ENCODE results near the gene NR0B1. TPM values are rescaled to one million over a fixed set of nuclear protein-coding genes. Genes with fewer than 3 reads are reported as not detected.
A peak's percentile ranks its signal among the peaks of the same experiment; 100 is the strongest.

NR0B1 gene
- total and polyA plus RNA-seq, 2 experiments from 2014 or later, result 0.26 to 0.45 TPM

DNA sequence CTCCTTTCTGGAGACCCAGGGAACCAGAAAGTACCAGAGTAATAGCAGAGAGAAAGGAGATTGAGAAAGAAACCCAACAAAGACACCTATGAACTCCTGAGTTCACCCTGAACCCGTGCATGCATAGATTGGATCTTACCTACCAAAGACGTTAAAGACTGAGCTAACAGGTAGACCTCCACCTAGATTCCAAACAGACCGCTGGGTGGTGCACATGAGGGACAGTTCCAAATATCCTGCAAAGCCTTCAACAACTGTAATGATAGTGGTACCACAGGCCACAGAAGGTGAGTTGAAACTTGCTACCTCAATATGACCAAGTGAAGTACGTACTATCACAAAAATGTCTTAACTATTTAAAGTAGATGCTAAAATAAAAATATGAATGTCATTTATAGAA is 34.0 kb upstream of the NR0B1 start:
- Histone ChIP-seq H3K4me3 (no peak overlapping the region), H3K27ac (ENCODE audit: low read depth) (no peak overlapping the region), H3K79me2 (replicated peaks; ENCODE audit: insufficient read depth) (no peaks in the 10 kb centered on the region), H3K4me1 (ENCODE audit: insufficient read depth) (no peaks in the 10 kb centered on the region), H3K4me2 (no peak overlapping the region), H3F3A (replicated peaks; ENCODE audit: low read depth) (no peaks in the 10 kb centered on the region), H4K20me1 (replicated peaks; ENCODE audit: insufficient read depth) (no peaks in the 10 kb centered on the region), H3K9me2 (ENCODE audit: insufficient read depth) (no peaks in the 10 kb centered on the region), H2AFZ (no peak overlapping the region), H3K27me3 (ENCODE audit: insufficient read depth) (no peaks in the 10 kb centered on the region), H3K36me3 (ENCODE audit: insufficient read depth) (no peaks in the 10 kb centered on the region)
- no peaks in the 10 kb centered on the region for H3K27me3 Mint-ChIP-seq (ENCODE audit: insufficient read depth, low read depth, poor library complexity)
- TF ChIP-seq, protein P1, sequence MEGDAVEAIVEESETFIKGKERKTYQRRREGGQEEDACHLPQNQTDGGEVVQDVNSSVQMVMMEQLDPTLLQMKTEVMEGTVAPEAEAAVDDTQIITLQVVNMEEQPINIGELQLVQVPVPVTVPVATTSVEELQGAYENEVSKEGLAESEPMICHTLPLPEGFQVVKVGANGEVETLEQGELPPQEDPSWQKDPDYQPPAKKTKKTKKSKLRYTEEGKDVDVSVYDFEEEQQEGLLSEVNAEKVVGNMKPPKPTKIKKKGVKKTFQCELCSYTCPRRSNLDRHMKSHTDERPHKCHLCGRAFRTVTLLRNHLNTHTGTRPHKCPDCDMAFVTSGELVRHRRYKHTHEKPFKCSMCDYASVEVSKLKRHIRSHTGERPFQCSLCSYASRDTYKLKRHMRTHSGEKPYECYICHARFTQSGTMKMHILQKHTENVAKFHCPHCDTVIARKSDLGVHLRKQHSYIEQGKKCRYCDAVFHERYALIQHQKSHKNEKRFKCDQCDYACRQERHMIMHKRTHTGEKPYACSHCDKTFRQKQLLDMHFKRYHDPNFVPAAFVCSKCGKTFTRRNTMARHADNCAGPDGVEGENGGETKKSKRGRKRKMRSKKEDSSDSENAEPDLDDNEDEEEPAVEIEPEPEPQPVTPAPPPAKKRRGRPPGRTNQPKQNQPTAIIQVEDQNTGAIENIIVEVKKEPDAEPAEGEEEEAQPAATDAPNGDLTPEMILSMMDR (conservative IDR thresholded peaks at IDR 0.05; ENCODE audit: low read depth in 2 of 2), result peak in 1 of 2 experiments; percentile 46; a peak in 2 of 4 replicates
- no peak for TF ChIP-seq EZH2phosphoT487 (IDR thresholded peaks at IDR 0.05; ENCODE audit: unreplicated experiment)
- no peak overlapping the region for H3K27ac Mint-ChIP-seq
- DNase-seq (ENCODE audit: low spot score) (peak; percentile 27), ATAC-seq (no peak)
- no peaks in the 10 kb centered on the region for H3K4me1 Mint-ChIP-seq
- no peaks in the 10 kb centered on the region for H3K36me3 Mint-ChIP-seq (ENCODE audit: low read depth)
- no peak overlapping the region for H3K4me3 Mint-ChIP-seq
- H3K9me3 Mint-ChIP-seq, result peaks cover 2% of the 10 kb centered on the region; the same call in 1 of the 3 replicates

DNA sequence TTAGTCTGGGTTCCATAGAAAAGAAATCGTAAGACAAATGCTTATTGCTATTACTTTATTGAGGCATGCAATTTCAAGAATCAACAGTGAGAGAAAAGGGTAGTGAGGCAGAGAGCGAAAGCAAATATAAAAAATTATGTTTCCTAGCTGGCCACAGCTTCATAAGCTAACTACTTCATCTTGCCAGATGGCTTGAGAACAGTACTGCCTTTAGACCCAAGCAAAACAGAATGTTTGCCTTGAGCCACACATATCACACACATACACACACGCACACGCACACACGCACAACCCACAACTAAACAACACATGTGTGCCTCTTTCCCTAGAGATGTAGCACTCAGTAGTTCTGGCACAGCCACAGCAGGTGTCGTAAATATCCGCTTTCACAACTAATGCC is 31.6 kb upstream of the NR0B1 start:
- Histone ChIP-seq H3K4me2 (no peak overlapping the region), H3K4me1 (ENCODE audit: insufficient read depth) (no peaks in the 10 kb centered on the region), H3F3A (replicated peaks; ENCODE audit: low read depth) (no peaks in the 10 kb centered on the region), H2AFZ (no peak overlapping the region), H3K79me2 (replicated peaks; ENCODE audit: insufficient read depth) (no peaks in the 10 kb centered on the region), H3K36me3 (ENCODE audit: insufficient read depth) (no peaks in the 10 kb centered on the region), H3K4me3 (no peak overlapping the region), H3K27me3 (ENCODE audit: insufficient read depth) (no peaks in the 10 kb centered on the region), H3K27ac (ENCODE audit: low read depth) (no peak overlapping the region), H4K20me1 (replicated peaks; ENCODE audit: insufficient read depth) (no peaks in the 10 kb centered on the region), H3K9me2 (ENCODE audit: insufficient read depth) (no peaks in the 10 kb centered on the region)
- H3K4me3 Mint-ChIP-seq, result no peak overlapping the region
- peaks cover 2% of the 10 kb centered on the region; the same call in 1 of the 3 replicates for H3K9me3 Mint-ChIP-seq
- no peak for ATAC-seq
- no peak overlapping the region for H3K27ac Mint-ChIP-seq
- no peak for TF ChIP-seq STAT1 (IDR thresholded peaks at IDR 0.05; ENCODE audit: unreplicated experiment)
- TF ChIP-seq ZNF331 (CRISPR knock-in tag; IDR thresholded peaks at IDR 0.05; ENCODE audit: low read depth), result no peak
- TF ChIP-seq, protein P2, sequence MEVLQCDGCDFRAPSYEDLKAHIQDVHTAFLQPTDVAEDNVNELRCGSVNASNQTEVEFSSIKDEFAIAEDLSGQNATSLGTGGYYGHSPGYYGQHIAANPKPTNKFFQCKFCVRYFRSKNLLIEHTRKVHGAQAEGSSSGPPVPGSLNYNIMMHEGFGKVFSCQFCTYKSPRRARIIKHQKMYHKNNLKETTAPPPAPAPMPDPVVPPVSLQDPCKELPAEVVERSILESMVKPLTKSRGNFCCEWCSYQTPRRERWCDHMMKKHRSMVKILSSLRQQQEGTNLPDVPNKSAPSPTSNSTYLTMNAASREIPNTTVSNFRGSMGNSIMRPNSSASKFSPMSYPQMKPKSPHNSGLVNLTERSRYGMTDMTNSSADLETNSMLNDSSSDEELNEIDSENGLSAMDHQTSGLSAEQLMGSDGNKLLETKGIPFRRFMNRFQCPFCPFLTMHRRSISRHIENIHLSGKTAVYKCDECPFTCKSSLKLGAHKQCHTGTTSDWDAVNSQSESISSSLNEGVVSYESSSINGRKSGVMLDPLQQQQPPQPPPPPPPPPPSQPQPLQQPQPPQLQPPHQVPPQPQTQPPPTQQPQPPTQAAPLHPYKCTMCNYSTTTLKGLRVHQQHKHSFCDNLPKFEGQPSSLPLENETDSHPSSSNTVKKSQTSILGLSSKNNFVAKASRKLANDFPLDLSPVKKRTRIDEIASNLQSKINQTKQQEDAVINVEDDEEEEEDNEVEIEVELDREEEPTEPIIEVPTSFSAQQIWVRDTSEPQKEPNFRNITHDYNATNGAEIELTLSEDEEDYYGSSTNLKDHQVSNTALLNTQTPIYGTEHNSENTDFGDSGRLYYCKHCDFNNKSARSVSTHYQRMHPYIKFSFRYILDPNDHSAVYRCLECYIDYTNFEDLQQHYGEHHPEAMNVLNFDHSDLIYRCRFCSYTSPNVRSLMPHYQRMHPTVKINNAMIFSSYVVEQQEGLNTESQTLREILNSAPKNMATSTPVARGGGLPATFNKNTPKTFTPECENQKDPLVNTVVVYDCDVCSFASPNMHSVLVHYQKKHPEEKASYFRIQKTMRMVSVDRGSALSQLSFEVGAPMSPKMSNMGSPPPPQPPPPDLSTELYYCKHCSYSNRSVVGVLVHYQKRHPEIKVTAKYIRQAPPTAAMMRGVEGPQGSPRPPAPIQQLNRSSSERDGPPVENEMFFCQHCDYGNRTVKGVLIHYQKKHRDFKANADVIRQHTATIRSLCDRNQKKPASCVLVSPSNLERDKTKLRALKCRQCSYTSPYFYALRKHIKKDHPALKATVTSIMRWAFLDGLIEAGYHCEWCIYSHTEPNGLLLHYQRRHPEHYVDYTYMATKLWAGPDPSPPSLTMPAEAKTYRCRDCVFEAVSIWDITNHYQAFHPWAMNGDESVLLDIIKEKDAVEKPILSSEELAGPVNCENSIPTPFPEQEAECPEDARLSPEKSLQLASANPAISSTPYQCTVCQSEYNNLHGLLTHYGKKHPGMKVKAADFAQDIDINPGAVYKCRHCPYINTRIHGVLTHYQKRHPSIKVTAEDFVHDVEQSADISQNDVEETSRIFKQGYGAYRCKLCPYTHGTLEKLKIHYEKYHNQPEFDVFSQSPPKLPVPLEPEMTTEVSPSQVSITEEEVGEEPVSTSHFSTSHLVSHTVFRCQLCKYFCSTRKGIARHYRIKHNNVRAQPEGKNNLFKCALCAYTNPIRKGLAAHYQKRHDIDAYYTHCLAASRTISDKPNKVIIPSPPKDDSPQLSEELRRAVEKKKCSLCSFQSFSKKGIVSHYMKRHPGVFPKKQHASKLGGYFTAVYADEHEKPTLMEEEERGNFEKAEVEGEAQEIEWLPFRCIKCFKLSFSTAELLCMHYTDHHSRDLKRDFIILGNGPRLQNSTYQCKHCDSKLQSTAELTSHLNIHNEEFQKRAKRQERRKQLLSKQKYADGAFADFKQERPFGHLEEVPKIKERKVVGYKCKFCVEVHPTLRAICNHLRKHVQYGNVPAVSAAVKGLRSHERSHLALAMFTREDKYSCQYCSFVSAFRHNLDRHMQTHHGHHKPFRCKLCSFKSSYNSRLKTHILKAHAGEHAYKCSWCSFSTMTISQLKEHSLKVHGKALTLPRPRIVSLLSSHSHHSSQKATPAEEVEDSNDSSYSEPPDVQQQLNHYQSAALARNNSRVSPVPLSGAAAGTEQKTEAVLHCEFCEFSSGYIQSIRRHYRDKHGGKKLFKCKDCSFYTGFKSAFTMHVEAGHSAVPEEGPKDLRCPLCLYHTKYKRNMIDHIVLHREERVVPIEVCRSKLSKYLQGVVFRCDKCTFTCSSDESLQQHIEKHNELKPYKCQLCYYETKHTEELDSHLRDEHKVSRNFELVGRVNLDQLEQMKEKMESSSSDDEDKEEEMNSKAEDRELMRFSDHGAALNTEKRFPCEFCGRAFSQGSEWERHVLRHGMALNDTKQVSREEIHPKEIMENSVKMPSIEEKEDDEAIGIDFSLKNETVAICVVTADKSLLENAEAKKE (CRISPR knock-in tag; IDR thresholded peaks at IDR 0.05), result no peak
- TF ChIP-seq EZH2 (IDR thresholded peaks at IDR 0.05; ENCODE audit: low read depth, unreplicated experiment), result no peak
- TF ChIP-seq NANOG (IDR thresholded peaks at IDR 0.05; ENCODE audit: borderline replicate concordance), result no peak
- no peak for TF ChIP-seq ZNF114 (CRISPR knock-in tag; IDR thresholded peaks at IDR 0.05)
- TF ChIP-seq EZH2phosphoT487 (IDR thresholded peaks at IDR 0.05; ENCODE audit: unreplicated experiment), result no peak
- no peak for TF ChIP-seq POLR2AphosphoS5 (IDR thresholded peaks at IDR 0.05; ENCODE audit: low read depth)
- TF ChIP-seq CREB1 (CRISPR knock-in tag; IDR thresholded peaks at IDR 0.05; ENCODE audit: low read depth), result no peak
- TF ChIP-seq, protein P3, sequence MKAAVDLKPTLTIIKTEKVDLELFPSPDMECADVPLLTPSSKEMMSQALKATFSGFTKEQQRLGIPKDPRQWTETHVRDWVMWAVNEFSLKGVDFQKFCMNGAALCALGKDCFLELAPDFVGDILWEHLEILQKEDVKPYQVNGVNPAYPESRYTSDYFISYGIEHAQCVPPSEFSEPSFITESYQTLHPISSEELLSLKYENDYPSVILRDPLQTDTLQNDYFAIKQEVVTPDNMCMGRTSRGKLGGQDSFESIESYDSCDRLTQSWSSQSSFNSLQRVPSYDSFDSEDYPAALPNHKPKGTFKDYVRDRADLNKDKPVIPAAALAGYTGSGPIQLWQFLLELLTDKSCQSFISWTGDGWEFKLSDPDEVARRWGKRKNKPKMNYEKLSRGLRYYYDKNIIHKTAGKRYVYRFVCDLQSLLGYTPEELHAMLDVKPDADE (IDR thresholded peaks at IDR 0.05), result no peak
- H3K36me3 Mint-ChIP-seq (ENCODE audit: low read depth), result no peaks in the 10 kb centered on the region
- H3K4me1 Mint-ChIP-seq, result no peaks in the 10 kb centered on the region
- no peak for DNase-seq (ENCODE audit: low spot score)
- no peaks in the 10 kb centered on the region for H3K27me3 Mint-ChIP-seq (ENCODE audit: insufficient read depth, low read depth, poor library complexity)

Measured in GM23338 (cell line).